Naive thymus-derived CD4-positive, alpha-beta T cell (primary cell): ENCODE measurements around the gene JUND. TPM values are rescaled to one million over a fixed set of nuclear protein-coding genes. Genes with fewer than 3 reads are reported as not detected.
A peak's percentile ranks its signal among the peaks of the same experiment; 100 is the strongest.

Experiments used
- ATAC-seq: fragments of 150-1000 bp; cut with Tn5 transposase; 2 replicates; pipeline ENCODE4 v1.10.0; 2021; ENCODE audit warnings: mild to moderate bottlenecking, moderate library complexity
- CTCF ChIA-PET: fragments of 350-600 bp; sonication (Branson Sonifier 250); formaldehyde crosslinking; loops from one replicate; lab custom pipeline; 2021; ENCODE audit warnings: antibody characterized with exemption; lab: Charles Lee
- POLR2A ChIA-PET: fragments of 350-600 bp; sonication (Branson Sonifier 250); formaldehyde crosslinking; loops from one replicate; lab custom pipeline; 2021; ENCODE audit warnings: antibody characterized with exemption, inconsistent platforms; lab: Charles Lee
- DNase-seq, 9 donors: peaks; one replicate each; pipeline versions ENCODE4 v3.0.0 to v3.0.0-alpha.2; 2020 to 2022; ENCODE audit warnings: mixed read lengths in 1 of 9
- H3K27ac ChIP-seq: one replicate; pipeline ENCODE4 v1.7.0; 2013; ENCODE audit warnings: mild to moderate bottlenecking, low read depth, low read length, moderate library complexity
- H3K27me3 ChIP-seq, 2 donors: one replicate each; pipeline ENCODE4 v1.7.0; 2013; ENCODE audit warnings: low read length in 2 of 2, mild to moderate bottlenecking in 2 of 2, moderate library complexity in 2 of 2; ENCODE audit not compliant: control insufficient read depth in 2 of 2, insufficient read depth in 2 of 2
- H3K36me3 ChIP-seq, 3 experiments: 1 replicate in 2 of 3; 2 replicates in 1 of 3; pipeline ENCODE4 v1.7.0; 2013; ENCODE audit warnings: low read length in 3 of 3, mild to moderate bottlenecking in 3 of 3, moderate library complexity in 1 of 3; ENCODE audit not compliant: insufficient read depth in 3 of 3, control insufficient read depth in 2 of 3
- H3K4me1 ChIP-seq, 2 donors: one replicate each; pipeline ENCODE4 v1.7.0; 2013; ENCODE audit warnings: low read length in 2 of 2, mild to moderate bottlenecking in 2 of 2, moderate library complexity in 1 of 2; ENCODE audit not compliant: control insufficient read depth in 2 of 2, insufficient read depth in 2 of 2
- H3K4me3 ChIP-seq: 2 replicates; pipeline ENCODE4 v1.7.0; 2013; ENCODE audit warnings: mild to moderate bottlenecking, low read length
- H3K9me3 ChIP-seq, 3 experiments: 1 replicate in 2 of 3; 2 replicates in 1 of 3; pipeline ENCODE4 v1.7.0; 2013; ENCODE audit warnings: low read length in 3 of 3; ENCODE audit not compliant: control insufficient read depth in 2 of 3
- H3K27ac Mint-ChIP-seq, 9 donors: one replicate each; pipeline ENCODE4 v1.8.0; 2020 to 2022; ENCODE audit warnings: mixed read lengths in 9 of 9, mild to moderate bottlenecking in 8 of 9, moderate library complexity in 5 of 9, inconsistent platforms in 2 of 9
- H3K27me3 Mint-ChIP-seq, 5 donors: one replicate each; pipeline ENCODE4 v1.8.0; 2021 to 2022; ENCODE audit warnings: mixed read lengths in 5 of 5, mild to moderate bottlenecking in 1 of 5
- H3K36me3 Mint-ChIP-seq, 5 donors: one replicate each; pipeline ENCODE4 v1.8.0; 2020 to 2022; ENCODE audit warnings: mixed read lengths in 5 of 5, mild to moderate bottlenecking in 3 of 5, inconsistent platforms in 1 of 5
- H3K4me1 Mint-ChIP-seq, 7 donors: one replicate each; pipeline ENCODE4 v1.8.0; 2020 to 2022; ENCODE audit warnings: mixed read lengths in 7 of 7, mild to moderate bottlenecking in 3 of 7, inconsistent platforms in 1 of 7
- H3K4me3 Mint-ChIP-seq, 10 donors: one replicate each; pipeline ENCODE4 v1.8.0; 2020 to 2022; ENCODE audit warnings: mild to moderate bottlenecking in 10 of 10, mixed read lengths in 10 of 10, moderate library complexity in 6 of 10, inconsistent platforms in 2 of 10
- H3K9me3 Mint-ChIP-seq, 11 donors: one replicate each; pipeline ENCODE4 v1.8.0; 2020 to 2022; ENCODE audit warnings: mixed read lengths in 11 of 11, mild to moderate bottlenecking in 4 of 11, inconsistent platforms in 1 of 11, moderate library complexity in 1 of 11
- intact Hi-C, 2 donors: fragments of 100-400 bp; cut with micrococcal nuclease; formaldehyde crosslinking; loops; one replicate each; pipeline ENCODE4 v1.15.1; 2023
- polyA plus RNA-seq, 2 donors: library from polyadenylated mRNA; unstranded; fragments of 300-500 nt; fragmentation: Illumina TruSeq; gene quantifications; one replicate each; pipeline ENCODE4 v1.2.3, GENCODE V29; 2021
- total RNA-seq, 6 experiments: library from RNA in 5 of 6; stranded (reverse) in 5 of 6; gene quantifications; 1 replicate in 5 of 6; 2 replicates in 1 of 6; pipeline ENCODE4 v1.2.3 and lab custom pipeline; 2021 to 2026

Gene JUND
- total and polyA plus RNA-seq, 7 experiments from 2014 or later = 29.0 to 1,360 (median 234) TPM

GRCh38 chr19:18279516-18280246 lies 1.7 kb downstream of the JUND start:
- intact Hi-C loops = loop anchor here (1.0 to 5.0 kb wide), 7 partner anchors 15 to 133 kb away; partner anchors contain the start of genes LSM4 (in 2 of the 2) and RAB3A (in 1 of the 2)
- POLR2A ChIA-PET = interaction anchor here (0.5 to 10.5 kb wide), 33 partner anchors 10 to 1588 kb away, joined by 3 to 757 read pairs (median 5); partner anchors contain the start of genes ARRDC2, IFI30, LSM4 and MPV17L2
- Histone ChIP-seq H3K27me3 (no peaks in the 10 kb centered on the region), H3K9me3 (no peaks in the 10 kb centered on the region), H3K4me1 (peaks cover 26 to 50% of the 10 kb centered on the region in 2 donors), H3K4me3 (peak overlapping the region; percentile 91), H3K36me3 (peaks cover 0 to 36% (median 7%) of the 10 kb centered on the region in 3 experiments), H3K27ac (peak overlapping the region; percentile 100)
- Mint-ChIP-seq H3K27me3 (peaks cover 0 to 9% (median 0%) of the 10 kb centered on the region in 5 donors), H3K4me3 (peak overlapping the region; percentile 91 to 99 (median 95)), H3K4me1 (peaks cover 21 to 52% (median 46%) of the 10 kb centered on the region in 7 donors), H3K36me3 (peaks cover 0 to 26% (median 8%) of the 10 kb centered on the region in 5 donors), H3K27ac (peak overlapping the region; percentile 96 to 99 (median 98)), H3K9me3 (peaks cover 0 to 44% (median 0%) of the 10 kb centered on the region in 11 donors)
- ATAC-seq = peak; percentile 31
- DNase-seq = peak; percentile 80 to 98 (median 95)
- CTCF ChIA-PET = interaction anchor here (0.6 to 7.8 kb wide), 27 partner anchors 9 to 183 kb away, joined by 3 to 266 read pairs (median 5); partner anchors contain the start of genes LSM4 and PGPEP1

- H3K4me1 ChIP-seq = peaks cover 24 to 51% of the 10 kb centered on the region in 2 donors
- H3K27me3 Mint-ChIP-seq = peaks cover 0 to 9% (median 0%) of the 10 kb centered on the region in 5 donors
- ATAC-seq = no peak
These were observed 2.2 kb downstream of the JUND start for GRCh38 chr19:18279266-18279515.

GRCh38 chr19:18278521-18279265 lies 2.7 kb downstream of the JUND start:
- Histone ChIP-seq H3K4me1 (peaks cover 24 to 55% of the 10 kb centered on the region in 2 donors), H3K27me3 (no peaks in the 10 kb centered on the region), H3K27ac (peak overlapping the region; percentile 100), H3K36me3 (peaks cover 0 to 36% (median 8%) of the 10 kb centered on the region in 3 experiments), H3K4me3 (peak overlapping the region; percentile 91), H3K9me3 (no peaks in the 10 kb centered on the region)
- no peak for ATAC-seq
- Mint-ChIP-seq H3K27ac (peak overlapping the region; percentile 96 to 99 (median 98)), H3K36me3 (peaks cover 0 to 29% (median 8%) of the 10 kb centered on the region in 5 donors), H3K9me3 (peaks cover 0 to 52% (median 0%) of the 10 kb centered on the region in 11 donors), H3K4me3 (peak overlapping the region; percentile 91 to 99 (median 95)), H3K27me3 (peaks cover 0 to 9% (median 0%) of the 10 kb centered on the region in 5 donors), H3K4me1 (peaks cover 25 to 55% (median 48%) of the 10 kb centered on the region in 7 donors)
- intact Hi-C loops = loop anchor here (1.0 to 5.0 kb wide), 5 partner anchors 45 to 134 kb away; partner anchors contain the start of genes LSM4 (in 2 of the 2) and RAB3A (in 1 of the 2)
- POLR2A ChIA-PET = interaction anchor here (0.5 to 10.5 kb wide), 21 partner anchors 9 to 310 kb away, joined by 3 to 757 read pairs (median 12); partner anchors contain the start of genes ARRDC2, IFI30, LSM4 and MPV17L2
- CTCF ChIA-PET = interaction anchor here (0.8 to 7.8 kb wide), 21 partner anchors 8 to 435 kb away, joined by 3 to 266 read pairs (median 6); partner anchors contain the start of gene LSM4
- peak in 8 of 9 donors; percentile 53 to 75 (median 68) for DNase-seq

More at GRCh38 chr19:18279266-18279515, 2.2 kb downstream of the JUND start:
- Histone ChIP-seq H3K4me3 (peak overlapping the region; percentile 91), H3K27ac (peak overlapping the region; percentile 100), H3K36me3 (peaks cover 0 to 36% (median 8%) of the 10 kb centered on the region in 3 experiments), H3K27me3 (no peaks in the 10 kb centered on the region), H3K9me3 (no peaks in the 10 kb centered on the region)
- H3K36me3 Mint-ChIP-seq = peaks cover 0 to 29% (median 8%) of the 10 kb centered on the region in 5 donors
- H3K4me3 Mint-ChIP-seq = peak overlapping the region; percentile 91 to 99 (median 95)
- peaks cover 0 to 49% (median 0%) of the 10 kb centered on the region in 11 donors for H3K9me3 Mint-ChIP-seq
- peaks cover 23 to 52% (median 47%) of the 10 kb centered on the region in 7 donors for H3K4me1 Mint-ChIP-seq
- peak overlapping the region; percentile 96 to 99 (median 98) for H3K27ac Mint-ChIP-seq
- ChIA-PET CTCF (interaction anchor here (0.7 to 7.8 kb wide), 23 partner anchors 9 to 160 kb away, joined by 3 to 266 read pairs (median 6); partner anchors contain the start of gene LSM4), POLR2A (interaction anchor here (0.5 to 10.5 kb wide), 22 partner anchors 10 to 310 kb away, joined by 3 to 757 read pairs (median 10); partner anchors contain the start of genes ARRDC2, IFI30, LSM4 and MPV17L2)
- no peak for DNase-seq
- intact Hi-C loops = loop anchor here (1.0 to 5.0 kb wide), 5 partner anchors 44 to 133 kb away; partner anchors contain the start of genes LSM4 (in 2 of the 2) and RAB3A (in 1 of the 2)

GRCh38 chr19:18274781-18275356 lies 6.6 kb downstream of the JUND start:
- H3K36me3 ChIP-seq = peaks cover 0 to 25% (median 8%) of the 10 kb centered on the region in 3 experiments
- CTCF ChIA-PET = interaction anchor here (1.0 to 7.8 kb wide), 3 partner anchors 16 to 72 kb away, joined by 3 to 266 read pairs (median 3); no protein-coding TSS in a partner anchor
- H3K27me3 Mint-ChIP-seq = peaks cover 0 to 6% (median 0%) of the 10 kb centered on the region in 5 donors
- POLR2A ChIA-PET = interaction anchor here (0.9 to 10.5 kb wide), 3 partner anchors 30 to 49 kb away, joined by 3 to 757 read pairs (median 4); partner anchors contain the start of gene LSM4
- H3K4me1 Mint-ChIP-seq = peaks cover 20 to 51% (median 35%) of the 10 kb centered on the region in 7 donors
- peak; percentile 29 for ATAC-seq
- no peak overlapping the region for H3K27ac ChIP-seq
- no peaks in the 10 kb centered on the region for H3K9me3 ChIP-seq
- no peak overlapping the region for H3K4me3 ChIP-seq
- H3K27ac Mint-ChIP-seq = peak overlapping the region in 7 of 9 donors; percentile 43 to 87 (median 81)
- peaks cover 13 to 46% of the 10 kb centered on the region in 2 donors for H3K4me1 ChIP-seq
- H3K4me3 Mint-ChIP-seq = peak overlapping the region in 8 of 10 donors; percentile 10 to 66 (median 56)
- peaks cover 0 to 23% (median 8%) of the 10 kb centered on the region in 5 donors for H3K36me3 Mint-ChIP-seq
- H3K9me3 Mint-ChIP-seq = peaks cover 0 to 69% (median 0%) of the 10 kb centered on the region in 11 donors
- H3K27me3 ChIP-seq = no peaks in the 10 kb centered on the region
- intact Hi-C loops = loop anchor here (5.0 kb wide), 1 partner anchor 137 kb away; no protein-coding TSS in a partner anchor
- peak in 5 of 9 donors; percentile 34 to 57 (median 54) for DNase-seq

GRCh38 chr19:18274219-18274780 lies 7.1 kb downstream of the JUND start, which contains the start of gene IQCN:
Gene IQCN, minus strand, starts transcription at chr19:18274452. Its CDS starts 4,974 bp downstream, at chr19:18269478.
- DNase-seq (peak in 5 of 9 donors; percentile 43 to 70 (median 59)), ATAC-seq (peak; percentile 31)
- Mint-ChIP-seq H3K27me3 (peaks cover 0 to under 1% (median 0%) of the 10 kb centered on the region in 5 donors), H3K4me3 (peak within 1 kb of the TSS in 8 of 10 donors; percentile 45 to 73 (median 56)), H3K27ac (peak within 1 kb of the TSS in 7 of 9 donors; percentile 43 to 87 (median 81)), H3K4me1 (peaks cover 15 to 48% (median 32%) of the 10 kb centered on the region in 7 donors), H3K36me3 (peaks cover 0 to 18% (median 6%) of the 10 kb centered on the region in 5 donors), H3K9me3 (peaks cover 0 to 64% (median 0%) of the 10 kb centered on the region in 11 donors)
- no peak within 1 kb of the TSS for H3K27ac ChIP-seq
- H3K4me1 ChIP-seq = peaks cover 12 to 46% of the 10 kb centered on the region in 2 donors
- ChIA-PET POLR2A (interaction anchor here (10.5 kb wide), 1 partner anchor 49 kb away, joined by 757 read pairs; the partner anchor contains the start of gene LSM4), CTCF (interaction anchor here (1.0 kb wide), 2 partner anchors 72 to 115 kb away, joined by 3 read pairs; no protein-coding TSS in a partner anchor)
- H3K9me3 ChIP-seq = no peaks in the 10 kb centered on the region
- H3K4me3 ChIP-seq = no peak within 1 kb of the TSS
- intact Hi-C loops = loop anchor here in 1 of 2 donors (5.0 kb wide), 1 partner anchor 138 kb away; no protein-coding TSS in a partner anchor
- H3K27me3 ChIP-seq = no peaks in the 10 kb centered on the region
- peaks cover 0 to 21% (median 8%) of the 10 kb centered on the region in 3 experiments for H3K36me3 ChIP-seq
